Measurements from ENCODE around the gene EYS.

EYS gene

GRCh38 chr6:64231928-64232327, 1475.1 kb downstream of the EYS start:
- Histone ChIP-seq H3K4me1 (ENCODE audit: control insufficient read depth, insufficient read depth, low read length) (no peaks in the 10 kb centered on the region), H3K36me3 (ENCODE audit: insufficient read depth, low read length) (no peaks in the 10 kb centered on the region), H3K4me2 (ENCODE audit: low read length) (no peak overlapping the region), H3K9ac (ENCODE audit: low read depth, low read length) (no peak overlapping the region), H3K9me3 (replicated peaks; ENCODE audit: low read length) (no peaks in the 10 kb centered on the region), H3K4me3 (ENCODE audit: low read length) (no peak overlapping the region), H3K27me3 (ENCODE audit: control insufficient read depth, insufficient read depth, low read length) (no peaks in the 10 kb centered on the region)

- H3K27me3 ChIP-seq (ENCODE audit: control insufficient read depth, insufficient read depth, low read length): no peaks in the 10 kb centered on the region
- H3K4me1 ChIP-seq (ENCODE audit: control insufficient read depth, insufficient read depth, low read length): no peaks in the 10 kb centered on the region
- no peaks in the 10 kb centered on the region for H3K36me3 ChIP-seq (ENCODE audit: insufficient read depth, low read length)
- no peak overlapping the region for H3K4me3 ChIP-seq (ENCODE audit: low read length)
- no peak overlapping the region for H3K4me2 ChIP-seq (ENCODE audit: low read length)
- H3K9ac ChIP-seq (ENCODE audit: low read depth, low read length): no peak overlapping the region
- H3K9me3 ChIP-seq (replicated peaks; ENCODE audit: low read length): no peaks in the 10 kb centered on the region
These were observed 1476.5 kb downstream of the EYS start for GRCh38 chr6:64230530-64230929.

DNA sequence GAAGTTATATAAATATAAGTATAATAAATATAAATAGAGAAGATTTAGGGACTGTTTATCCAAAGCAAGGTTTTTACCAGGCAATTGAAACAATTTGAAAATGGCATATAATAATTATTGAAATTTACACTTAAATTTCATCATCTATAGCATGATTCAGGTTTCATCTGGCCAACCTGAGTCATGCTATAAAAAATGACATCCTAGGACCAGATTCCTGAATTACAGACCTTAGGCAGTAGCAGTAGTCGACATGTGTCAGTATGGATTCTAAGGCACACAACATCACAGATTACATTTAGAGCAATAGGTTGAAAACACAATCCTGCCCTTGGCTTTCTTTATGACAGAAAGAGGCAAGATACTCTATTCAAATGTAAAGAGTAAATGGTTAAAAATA, 1479.2 kb downstream of the EYS start:
- H3K4me2 ChIP-seq (ENCODE audit: low read length): no peak overlapping the region
- H3K27me3 ChIP-seq (ENCODE audit: control insufficient read depth, insufficient read depth, low read length): no peaks in the 10 kb centered on the region
- H3K36me3 ChIP-seq (ENCODE audit: insufficient read depth, low read length): no peaks in the 10 kb centered on the region
- H3K4me1 ChIP-seq (ENCODE audit: control insufficient read depth, insufficient read depth, low read length): no peaks in the 10 kb centered on the region
- no peaks in the 10 kb centered on the region for H3K9me3 ChIP-seq (replicated peaks; ENCODE audit: low read length)
- no peak overlapping the region for H3K9ac ChIP-seq (ENCODE audit: low read depth, low read length)
- H3K4me3 ChIP-seq (ENCODE audit: low read length): no peak overlapping the region

- H3K4me3 ChIP-seq (ENCODE audit: low read length): no peak overlapping the region
- no peak overlapping the region for H3K4me2 ChIP-seq (ENCODE audit: low read length)
- H3K9ac ChIP-seq (ENCODE audit: low read depth, low read length): no peak overlapping the region
- no peaks in the 10 kb centered on the region for H3K36me3 ChIP-seq (ENCODE audit: insufficient read depth, low read length)
- no peaks in the 10 kb centered on the region for H3K9me3 ChIP-seq (replicated peaks; ENCODE audit: low read length)
- H3K27me3 ChIP-seq (ENCODE audit: control insufficient read depth, insufficient read depth, low read length): no peaks in the 10 kb centered on the region
- H3K4me1 ChIP-seq (ENCODE audit: control insufficient read depth, insufficient read depth, low read length): no peaks in the 10 kb centered on the region
These were observed 1481.5 kb downstream of the EYS start for GRCh38 chr6:64225503-64225902.

DNA sequence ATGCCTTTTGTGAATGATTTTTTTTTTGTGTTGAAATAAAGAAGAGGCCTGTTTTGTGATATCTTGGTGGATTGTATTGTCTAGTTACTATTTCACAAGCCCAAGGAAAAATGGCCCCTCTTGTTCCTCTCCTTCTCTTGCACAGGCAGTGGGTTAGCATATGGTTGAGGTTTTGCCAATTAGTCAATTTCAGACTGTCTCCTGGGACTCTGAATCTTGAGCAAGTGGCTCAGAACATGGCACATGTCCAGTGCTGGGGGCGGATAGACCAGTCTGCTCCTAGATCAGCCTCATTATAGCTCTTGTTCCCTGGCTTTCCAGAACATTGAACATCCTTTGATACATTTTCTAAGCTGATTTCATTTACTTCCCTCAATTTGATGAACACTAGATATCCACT, 1482.2 kb downstream of the EYS start:
- no peaks in the 10 kb centered on the region for H3K36me3 ChIP-seq (ENCODE audit: insufficient read depth, low read length)
- no peaks in the 10 kb centered on the region for H3K4me1 ChIP-seq (ENCODE audit: control insufficient read depth, insufficient read depth, low read length)
- H3K4me2 ChIP-seq (ENCODE audit: low read length): no peak overlapping the region
- no peaks in the 10 kb centered on the region for H3K27me3 ChIP-seq (ENCODE audit: control insufficient read depth, insufficient read depth, low read length)
- H3K4me3 ChIP-seq (ENCODE audit: low read length): no peak overlapping the region
- no peaks in the 10 kb centered on the region for H3K9me3 ChIP-seq (replicated peaks; ENCODE audit: low read length)
- H3K9ac ChIP-seq (ENCODE audit: low read depth, low read length): no peak overlapping the region

- Histone ChIP-seq H3K27me3 (ENCODE audit: control insufficient read depth, insufficient read depth, low read length) (no peaks in the 10 kb centered on the region), H3K9ac (ENCODE audit: low read depth, low read length) (no peak overlapping the region), H3K9me3 (replicated peaks; ENCODE audit: low read length) (no peaks in the 10 kb centered on the region), H3K4me3 (ENCODE audit: low read length) (no peak overlapping the region), H3K36me3 (ENCODE audit: insufficient read depth, low read length) (no peaks in the 10 kb centered on the region), H3K4me2 (ENCODE audit: low read length) (no peak overlapping the region), H3K4me1 (ENCODE audit: control insufficient read depth, insufficient read depth, low read length) (no peaks in the 10 kb centered on the region)
These were observed 1485.2 kb downstream of the EYS start for GRCh38 chr6:64221776-64222175.

GRCh38 chr6:64220801-64221200, 1486.2 kb downstream of the EYS start:
- no peaks in the 10 kb centered on the region for H3K36me3 ChIP-seq (ENCODE audit: insufficient read depth, low read length)
- H3K27me3 ChIP-seq (ENCODE audit: control insufficient read depth, insufficient read depth, low read length): no peaks in the 10 kb centered on the region
- H3K4me3 ChIP-seq (ENCODE audit: low read length): no peak overlapping the region
- H3K4me2 ChIP-seq (ENCODE audit: low read length): no peak overlapping the region
- no peak overlapping the region for H3K9ac ChIP-seq (ENCODE audit: low read depth, low read length)
- no peaks in the 10 kb centered on the region for H3K9me3 ChIP-seq (replicated peaks; ENCODE audit: low read length)
- H3K4me1 ChIP-seq (ENCODE audit: control insufficient read depth, insufficient read depth, low read length): no peaks in the 10 kb centered on the region

- no peaks in the 10 kb centered on the region for H3K36me3 ChIP-seq (ENCODE audit: insufficient read depth, low read length)
- H3K4me3 ChIP-seq (ENCODE audit: low read length): no peak overlapping the region
- no peaks in the 10 kb centered on the region for H3K4me1 ChIP-seq (ENCODE audit: control insufficient read depth, insufficient read depth, low read length)
- no peak overlapping the region for H3K9ac ChIP-seq (ENCODE audit: low read depth, low read length)
- no peaks in the 10 kb centered on the region for H3K9me3 ChIP-seq (replicated peaks; ENCODE audit: low read length)
- H3K4me2 ChIP-seq (ENCODE audit: low read length): no peak overlapping the region
- H3K27me3 ChIP-seq (ENCODE audit: control insufficient read depth, insufficient read depth, low read length): no peaks in the 10 kb centered on the region
These were observed 1489.1 kb downstream of the EYS start for GRCh38 chr6:64217721-64218620.

DNA sequence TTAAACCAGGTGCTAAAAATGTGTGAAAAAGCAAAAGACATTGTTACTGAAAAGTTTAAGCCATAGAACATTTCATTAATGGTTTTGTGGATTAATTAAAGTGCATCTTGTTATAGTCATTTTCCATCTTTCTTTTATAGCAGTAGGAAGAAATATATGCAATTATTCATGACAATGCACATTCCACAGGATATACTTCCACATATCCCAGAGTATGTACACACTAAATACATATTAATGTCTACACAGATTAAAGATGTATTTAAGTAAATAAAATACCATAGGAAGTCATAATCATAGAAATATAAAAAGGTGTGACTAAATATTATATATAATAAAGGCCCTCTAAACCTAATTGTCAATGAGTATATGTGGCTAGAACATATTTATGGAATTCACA, 1492.7 kb downstream of the EYS start:
- no peaks in the 10 kb centered on the region for H3K27me3 ChIP-seq (ENCODE audit: control insufficient read depth, insufficient read depth, low read length)

GRCh38 chr6:64213697-64214096, 1493.3 kb downstream of the EYS start:
- Histone ChIP-seq H3K27me3 (ENCODE audit: control insufficient read depth, insufficient read depth, low read length) (no peaks in the 10 kb centered on the region), H3K4me1 (ENCODE audit: control insufficient read depth, insufficient read depth, low read length) (no peaks in the 10 kb centered on the region), H3K9ac (ENCODE audit: low read depth, low read length) (no peak overlapping the region), H3K36me3 (ENCODE audit: insufficient read depth, low read length) (no peaks in the 10 kb centered on the region), H3K4me2 (ENCODE audit: low read length) (no peak overlapping the region), H3K4me3 (ENCODE audit: low read length) (no peak overlapping the region), H3K9me3 (replicated peaks; ENCODE audit: low read length) (no peaks in the 10 kb centered on the region)

More for the DNA sequence above, 1492.7 kb downstream of the EYS start:
- Histone ChIP-seq H3K4me1 (ENCODE audit: control insufficient read depth, insufficient read depth, low read length) (no peaks in the 10 kb centered on the region), H3K4me2 (ENCODE audit: low read length) (no peak overlapping the region), H3K36me3 (ENCODE audit: insufficient read depth, low read length) (no peaks in the 10 kb centered on the region), H3K4me3 (ENCODE audit: low read length) (no peak overlapping the region), H3K9me3 (replicated peaks; ENCODE audit: low read length) (no peaks in the 10 kb centered on the region), H3K9ac (ENCODE audit: low read depth, low read length) (no peak overlapping the region)

GRCh38 chr6:64197246-64197645, 1509.8 kb downstream of the EYS start:
- no peak overlapping the region for H3K9ac ChIP-seq (ENCODE audit: low read depth, low read length)
- no peaks in the 10 kb centered on the region for H3K4me1 ChIP-seq (ENCODE audit: control insufficient read depth, insufficient read depth, low read length)
- no peaks in the 10 kb centered on the region for H3K27me3 ChIP-seq (ENCODE audit: control insufficient read depth, insufficient read depth, low read length)
- H3K36me3 ChIP-seq (ENCODE audit: insufficient read depth, low read length): no peaks in the 10 kb centered on the region
- no peak overlapping the region for H3K4me3 ChIP-seq (ENCODE audit: low read length)
- no peaks in the 10 kb centered on the region for H3K9me3 ChIP-seq (replicated peaks; ENCODE audit: low read length)
- no peak overlapping the region for H3K4me2 ChIP-seq (ENCODE audit: low read length)

DNA sequence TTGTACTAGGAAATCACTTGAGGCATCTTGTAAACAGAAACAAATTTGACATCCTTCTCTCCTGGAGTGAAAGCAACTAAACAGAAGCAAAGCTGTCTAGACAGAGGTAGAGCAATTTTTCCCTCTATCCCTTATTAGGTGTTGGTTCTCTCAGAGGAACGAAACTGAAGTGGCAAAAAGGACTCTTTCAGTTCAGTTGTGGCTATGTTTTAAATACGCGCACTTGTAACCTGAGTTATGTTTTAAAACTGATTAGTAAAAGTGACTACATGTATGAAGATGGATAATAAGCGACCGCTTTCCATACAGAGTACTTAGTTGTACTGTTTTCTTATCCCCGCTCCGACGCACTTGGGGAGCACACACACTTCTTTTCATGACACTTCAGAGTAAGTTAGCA, 1520.4 kb downstream of the EYS start:
- no peaks in the 10 kb centered on the region for H3K9me3 ChIP-seq (replicated peaks; ENCODE audit: low read length)
- H3K27me3 ChIP-seq (ENCODE audit: control insufficient read depth, insufficient read depth, low read length): no peaks in the 10 kb centered on the region
- H3K4me1 ChIP-seq (ENCODE audit: control insufficient read depth, insufficient read depth, low read length): no peaks in the 10 kb centered on the region
- no peaks in the 10 kb centered on the region for H3K36me3 ChIP-seq (ENCODE audit: insufficient read depth, low read length)
- no peak overlapping the region for H3K4me2 ChIP-seq (ENCODE audit: low read length)
- no peak overlapping the region for H3K9ac ChIP-seq (ENCODE audit: low read depth, low read length)
- H3K4me3 ChIP-seq (ENCODE audit: low read length): no peak overlapping the region

Data from skeletal muscle satellite cell (primary cell).